ENCODE measurements around the gene LHPP.

LHPP gene

GRCh38 chr10:124574456-124575070, 112.9 kb downstream of the LHPP start:
- Histone ChIP-seq H4K5ac (ENCODE audit: low read length) (no peak overlapping the region), H3K4ac (ENCODE audit: low read depth, low read length) (no peak overlapping the region), H3K79me2 (ENCODE audit: control insufficient read depth, insufficient read depth, low read length) (no peaks in the 10 kb centered on the region), H3K4me3 (ENCODE audit: low read length) (no peak overlapping the region), H2AK5ac (ENCODE audit: low read length) (no peak overlapping the region), H3K27ac (ENCODE audit: low read depth, low read length) (no peak overlapping the region), H3K56ac (ENCODE audit: low read length) (no peak overlapping the region), H3K18ac (ENCODE audit: low read length) (no peak overlapping the region), H2BK120ac (ENCODE audit: low read depth, low read length) (no peak overlapping the region), H3K36me3 (ENCODE audit: control insufficient read depth, insufficient read depth, low read length) (no peaks in the 10 kb centered on the region), H3K79me1 (ENCODE audit: low read length) (no peaks in the 10 kb centered on the region), H3K23ac (ENCODE audit: low read length) (no peak overlapping the region), H2BK5ac (ENCODE audit: low read length) (no peak overlapping the region), H3K4me2 (ENCODE audit: low read length) (no peak overlapping the region), H4K8ac (ENCODE audit: low read depth, low read length) (no peak overlapping the region), H3K4me1 (ENCODE audit: control insufficient read depth, low read depth, low read length) (no peaks in the 10 kb centered on the region), H3K9ac (ENCODE audit: low read length) (no peak overlapping the region), H3K27me3 (ENCODE audit: insufficient read depth, low read length, poor library complexity) (no peaks in the 10 kb centered on the region), H2BK15ac (replicated peaks; ENCODE audit: low read depth) (no peak overlapping the region)
- no CpG with 5 or more reads among the region's 14 CpGs for WGBS (ENCODE audit: extremely low coverage, insufficient coverage, low lambda C conversion rate)
- DNase-seq, result no peak

DNA sequence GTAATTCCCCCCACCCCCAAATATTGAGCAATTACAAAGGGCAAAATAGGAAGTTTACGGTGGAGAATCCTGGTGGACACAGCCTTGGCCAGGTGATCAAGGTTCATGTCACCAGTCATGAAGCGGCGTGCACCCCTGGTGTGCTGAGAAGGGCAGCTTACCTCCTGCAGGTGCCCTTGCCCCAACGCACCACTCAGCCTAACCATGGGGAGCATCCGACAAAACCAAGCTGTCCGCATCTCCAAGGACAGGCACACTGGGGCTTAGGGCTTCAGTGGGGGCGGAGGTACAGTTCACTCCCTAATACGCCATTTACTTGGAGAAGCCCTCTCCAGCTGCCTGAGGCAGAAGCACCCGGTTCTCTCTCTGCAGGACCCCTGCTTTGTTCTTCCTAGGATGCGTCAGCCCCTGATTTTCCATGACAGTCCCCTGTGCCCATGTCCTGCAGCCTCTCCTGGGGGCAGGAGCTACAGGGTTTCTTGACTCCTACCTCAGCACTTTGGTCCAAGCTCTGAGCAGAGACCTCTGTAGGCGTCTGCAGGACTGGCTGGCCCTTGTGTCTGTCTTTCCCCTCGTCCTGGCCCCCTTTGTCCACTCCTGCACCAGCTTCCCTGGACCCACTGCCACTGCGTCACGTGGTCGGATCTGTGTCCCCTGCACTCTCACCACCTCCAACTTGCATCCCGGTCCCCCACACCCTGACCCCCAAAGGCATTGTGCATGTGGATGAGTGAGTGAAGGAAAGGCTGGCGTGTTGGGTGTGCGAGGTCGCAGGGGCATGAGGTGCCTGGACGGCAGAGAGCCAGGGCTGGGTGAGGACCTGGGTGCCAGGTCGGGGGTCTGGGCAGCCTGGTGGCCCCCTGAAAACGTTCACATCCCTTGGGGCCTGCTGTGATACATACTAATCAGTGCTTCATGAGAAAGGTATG, 113.7 kb downstream of the LHPP start:
- WGBS (ENCODE audit: extremely low coverage, insufficient coverage, low lambda C conversion rate), result no CpG with 5 or more reads among the region's 22 CpGs
- H3K23ac ChIP-seq (ENCODE audit: low read length), result no peak overlapping the region
- H3K36me3 ChIP-seq (ENCODE audit: control insufficient read depth, insufficient read depth, low read length), result no peaks in the 10 kb centered on the region
- H3K4me2 ChIP-seq (ENCODE audit: low read length), result no peak overlapping the region
- H2AK5ac ChIP-seq (ENCODE audit: low read length), result no peak overlapping the region
- H3K27me3 ChIP-seq (ENCODE audit: insufficient read depth, low read length, poor library complexity), result no peaks in the 10 kb centered on the region
- H2BK5ac ChIP-seq (ENCODE audit: low read length), result no peak overlapping the region
- H3K79me1 ChIP-seq (ENCODE audit: low read length), result no peaks in the 10 kb centered on the region
- H3K4me3 ChIP-seq (ENCODE audit: low read length), result no peak overlapping the region
- H3K18ac ChIP-seq (ENCODE audit: low read length), result no peak overlapping the region
- no peak overlapping the region for H3K9ac ChIP-seq (ENCODE audit: low read length)
- H4K8ac ChIP-seq (ENCODE audit: low read depth, low read length), result no peak overlapping the region
- H3K79me2 ChIP-seq (ENCODE audit: control insufficient read depth, insufficient read depth, low read length), result no peaks in the 10 kb centered on the region
- no peak overlapping the region for H3K27ac ChIP-seq (ENCODE audit: low read depth, low read length)
- DNase-seq, result no peak
- no peak overlapping the region for H2BK120ac ChIP-seq (ENCODE audit: low read depth, low read length)
- no peak overlapping the region for H3K56ac ChIP-seq (ENCODE audit: low read length)
- H4K5ac ChIP-seq (ENCODE audit: low read length), result no peak overlapping the region
- no peak overlapping the region for H2BK15ac ChIP-seq (replicated peaks; ENCODE audit: low read depth)
- no peaks in the 10 kb centered on the region for H3K4me1 ChIP-seq (ENCODE audit: control insufficient read depth, low read depth, low read length)
- no peak overlapping the region for H3K4ac ChIP-seq (ENCODE audit: low read depth, low read length)

DNA sequence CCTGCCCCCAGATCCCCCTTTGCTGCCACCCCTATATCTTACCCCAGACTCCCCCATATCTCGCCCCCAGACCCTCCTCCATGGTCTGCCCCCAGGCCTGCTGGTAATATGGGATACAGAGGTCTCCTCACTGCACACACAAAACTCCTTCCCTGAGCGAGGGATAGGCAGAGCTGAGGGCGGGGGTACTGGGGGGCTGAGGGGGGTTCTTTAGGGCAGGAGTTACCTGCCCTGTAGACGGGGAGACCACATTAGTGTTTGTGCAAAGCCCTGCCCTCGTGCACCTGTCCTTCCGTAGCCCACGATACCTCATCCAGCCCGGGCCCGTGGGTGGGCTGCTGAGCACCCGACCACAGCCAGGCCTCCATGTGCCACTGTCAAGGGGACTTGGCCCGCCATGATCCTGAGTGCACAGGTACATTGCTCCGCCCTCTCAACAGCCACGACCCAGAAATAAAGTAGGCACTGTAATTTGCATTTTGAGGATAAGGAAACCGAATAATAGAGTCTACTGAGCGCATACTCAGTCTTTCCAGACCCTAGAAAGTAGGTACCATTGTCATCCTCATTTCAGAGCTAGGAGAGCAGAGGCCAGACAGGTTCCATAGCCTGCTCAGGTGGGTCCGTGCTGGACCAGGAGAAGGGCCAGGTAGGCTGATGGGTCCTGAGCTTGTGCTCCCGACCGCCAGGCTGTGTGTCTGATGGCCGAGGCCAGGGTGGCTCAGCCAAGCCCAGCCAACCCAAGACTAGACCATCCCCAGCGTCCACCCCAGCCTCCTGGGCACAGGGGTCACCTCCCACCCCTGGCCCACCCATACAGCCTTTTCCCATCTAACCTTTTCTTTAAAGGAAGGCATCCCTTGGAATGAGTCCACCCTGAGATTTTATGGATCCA, 115.2 kb downstream of the LHPP start:
- Histone ChIP-seq H3K18ac (ENCODE audit: low read length) (no peak overlapping the region), H3K79me1 (ENCODE audit: low read length) (no peaks in the 10 kb centered on the region), H3K4ac (ENCODE audit: low read depth, low read length) (no peak overlapping the region), H3K4me3 (ENCODE audit: low read length) (no peak overlapping the region), H3K9ac (ENCODE audit: low read length) (no peak overlapping the region), H3K4me1 (ENCODE audit: control insufficient read depth, low read depth, low read length) (no peaks in the 10 kb centered on the region), H3K27ac (ENCODE audit: low read depth, low read length) (no peak overlapping the region), H3K79me2 (ENCODE audit: control insufficient read depth, insufficient read depth, low read length) (no peaks in the 10 kb centered on the region), H2AK5ac (ENCODE audit: low read length) (no peak overlapping the region), H2BK5ac (ENCODE audit: low read length) (no peak overlapping the region), H2BK15ac (replicated peaks; ENCODE audit: low read depth) (no peak overlapping the region), H2BK120ac (ENCODE audit: low read depth, low read length) (no peak overlapping the region), H3K4me2 (ENCODE audit: low read length) (no peak overlapping the region), H3K36me3 (ENCODE audit: control insufficient read depth, insufficient read depth, low read length) (no peaks in the 10 kb centered on the region), H4K8ac (ENCODE audit: low read depth, low read length) (no peak overlapping the region), H3K56ac (ENCODE audit: low read length) (no peak overlapping the region), H3K27me3 (ENCODE audit: insufficient read depth, low read length, poor library complexity) (no peaks in the 10 kb centered on the region), H3K23ac (ENCODE audit: low read length) (no peak overlapping the region), H4K5ac (ENCODE audit: low read length) (no peak overlapping the region)
- WGBS (ENCODE audit: extremely low coverage, insufficient coverage, low lambda C conversion rate), result no CpG with 5 or more reads among the region's 20 CpGs
- DNase-seq, result no peak

GRCh38 chr10:124577651-124578050, 116.0 kb downstream of the LHPP start:
- no peaks in the 10 kb centered on the region for H3K36me3 ChIP-seq (ENCODE audit: control insufficient read depth, insufficient read depth, low read length)
- no peak overlapping the region for H3K23ac ChIP-seq (ENCODE audit: low read length)
- H3K79me2 ChIP-seq (ENCODE audit: control insufficient read depth, insufficient read depth, low read length), result no peaks in the 10 kb centered on the region
- no peaks in the 10 kb centered on the region for H3K79me1 ChIP-seq (ENCODE audit: low read length)
- no peak overlapping the region for H3K56ac ChIP-seq (ENCODE audit: low read length)
- H2BK120ac ChIP-seq (ENCODE audit: low read depth, low read length), result no peak overlapping the region
- WGBS (ENCODE audit: extremely low coverage, insufficient coverage, low lambda C conversion rate), result no CpG with 5 or more reads among the region's 3 CpGs
- H4K5ac ChIP-seq (ENCODE audit: low read length), result no peak overlapping the region
- no peak overlapping the region for H3K4me3 ChIP-seq (ENCODE audit: low read length)
- no peak overlapping the region for H3K27ac ChIP-seq (ENCODE audit: low read depth, low read length)
- H2BK15ac ChIP-seq (replicated peaks; ENCODE audit: low read depth), result no peak overlapping the region
- no peaks in the 10 kb centered on the region for H3K27me3 ChIP-seq (ENCODE audit: insufficient read depth, low read length, poor library complexity)
- H2AK5ac ChIP-seq (ENCODE audit: low read length), result no peak overlapping the region
- H3K4me2 ChIP-seq (ENCODE audit: low read length), result no peak overlapping the region
- no peak overlapping the region for H3K4ac ChIP-seq (ENCODE audit: low read depth, low read length)
- H3K18ac ChIP-seq (ENCODE audit: low read length), result no peak overlapping the region
- DNase-seq, result no peak
- H2BK5ac ChIP-seq (ENCODE audit: low read length), result no peak overlapping the region
- no peak overlapping the region for H4K8ac ChIP-seq (ENCODE audit: low read depth, low read length)
- H3K4me1 ChIP-seq (ENCODE audit: control insufficient read depth, low read depth, low read length), result no peaks in the 10 kb centered on the region
- H3K9ac ChIP-seq (ENCODE audit: low read length), result no peak overlapping the region

- Histone ChIP-seq H3K27me3 (ENCODE audit: insufficient read depth, low read length, poor library complexity) (no peaks in the 10 kb centered on the region), H3K56ac (ENCODE audit: low read length) (no peak overlapping the region), H2BK15ac (replicated peaks; ENCODE audit: low read depth) (no peak overlapping the region), H4K8ac (ENCODE audit: low read depth, low read length) (no peak overlapping the region), H2BK5ac (ENCODE audit: low read length) (no peak overlapping the region), H3K4ac (ENCODE audit: low read depth, low read length) (no peak overlapping the region), H3K18ac (ENCODE audit: low read length) (no peak overlapping the region), H3K9ac (ENCODE audit: low read length) (no peak overlapping the region), H3K79me1 (ENCODE audit: low read length) (no peaks in the 10 kb centered on the region), H4K5ac (ENCODE audit: low read length) (no peak overlapping the region), H3K27ac (ENCODE audit: low read depth, low read length) (no peak overlapping the region), H3K23ac (ENCODE audit: low read length) (no peak overlapping the region), H3K36me3 (ENCODE audit: control insufficient read depth, insufficient read depth, low read length) (no peaks in the 10 kb centered on the region), H3K4me1 (ENCODE audit: control insufficient read depth, low read depth, low read length) (no peaks in the 10 kb centered on the region), H3K4me2 (ENCODE audit: low read length) (no peak overlapping the region), H3K4me3 (ENCODE audit: low read length) (no peak overlapping the region), H2BK120ac (ENCODE audit: low read depth, low read length) (no peak overlapping the region), H2AK5ac (ENCODE audit: low read length) (no peak overlapping the region), H3K79me2 (ENCODE audit: control insufficient read depth, insufficient read depth, low read length) (no peaks in the 10 kb centered on the region)
- no CpG with 5 or more reads among the region's 23 CpGs for WGBS (ENCODE audit: extremely low coverage, insufficient coverage, low lambda C conversion rate)
- no peak for DNase-seq
Measured at GRCh38 chr10:124578231-124579010, 116.8 kb downstream of the LHPP start.

Measured in mesendoderm (in vitro differentiated cells).